D341Med (cell line): ENCODE measurements around the gene TNNI3K.

Experiments
- DNase-seq: peaks from one replicate; pipeline ENCODE4 v3.0.0; 2012; ENCODE audit warnings: low spot score

TNNI3K gene

DNA sequence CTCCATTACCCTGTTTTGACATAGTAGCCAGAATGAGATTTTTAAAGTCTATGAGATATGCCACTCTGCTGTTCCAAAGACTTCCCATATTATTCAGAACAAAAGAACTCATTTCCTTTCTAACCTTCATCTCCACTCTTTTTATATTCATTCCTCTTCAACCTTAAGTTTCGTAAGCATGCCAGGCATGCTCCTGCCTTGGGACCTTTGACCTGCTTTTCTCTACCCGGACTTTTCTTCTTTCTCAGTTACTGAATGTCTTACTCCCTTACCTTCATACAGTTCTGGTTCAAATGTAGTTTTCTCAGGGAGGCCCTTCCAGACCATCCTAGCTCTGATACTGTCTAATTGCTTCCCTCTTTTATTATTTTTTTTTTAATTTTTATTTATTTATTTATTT is 81.1 kb downstream of the TNNI3K start:
- DNase-seq: no peak

DNA sequence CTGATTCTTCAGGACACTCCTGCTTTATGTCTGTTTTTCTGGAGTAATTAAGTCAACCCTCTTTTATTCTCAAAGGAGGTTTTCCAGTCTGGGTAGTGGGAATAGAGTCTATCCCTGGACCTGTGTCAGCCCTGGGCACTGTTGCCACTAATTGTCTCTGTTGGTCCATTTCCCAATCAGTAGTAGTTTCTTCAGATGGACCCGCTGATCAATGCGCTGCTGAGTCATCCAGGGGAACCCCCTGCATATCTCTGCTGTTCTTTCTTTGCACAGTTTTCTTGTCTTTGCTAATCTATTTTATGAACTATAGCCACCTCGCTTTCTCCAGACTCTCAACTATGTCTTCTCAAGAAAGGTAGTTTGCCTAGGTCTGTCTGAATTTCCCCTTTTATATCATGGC is 82.5 kb downstream of the TNNI3K start:
- DNase-seq: no peak

DNA sequence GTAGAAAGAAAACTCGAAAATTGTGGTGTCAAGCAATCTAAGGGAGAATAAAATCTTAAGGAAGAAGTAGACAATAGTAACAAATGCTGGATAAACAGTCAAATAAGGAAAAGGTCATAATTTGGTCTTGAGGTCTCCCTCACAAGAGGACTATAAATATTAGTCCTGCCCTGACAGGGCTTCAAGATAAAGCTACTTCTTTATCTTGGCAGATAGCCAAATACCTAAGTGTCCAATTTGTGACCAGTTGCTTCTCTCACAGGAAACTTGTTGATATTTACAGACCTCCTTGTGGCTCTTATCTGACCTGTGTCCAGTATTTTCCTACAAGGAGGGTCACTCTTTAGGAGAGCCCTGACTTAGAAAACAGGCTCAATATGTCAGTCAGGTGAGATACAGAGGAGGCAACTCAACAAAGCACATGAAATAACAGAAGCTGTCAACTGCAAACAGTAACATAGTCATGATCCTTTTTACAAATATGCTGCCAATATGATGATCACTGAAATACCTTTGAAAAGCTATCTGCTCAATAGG is 88.8 kb downstream of the TNNI3K start:
- no peak for DNase-seq

DNA sequence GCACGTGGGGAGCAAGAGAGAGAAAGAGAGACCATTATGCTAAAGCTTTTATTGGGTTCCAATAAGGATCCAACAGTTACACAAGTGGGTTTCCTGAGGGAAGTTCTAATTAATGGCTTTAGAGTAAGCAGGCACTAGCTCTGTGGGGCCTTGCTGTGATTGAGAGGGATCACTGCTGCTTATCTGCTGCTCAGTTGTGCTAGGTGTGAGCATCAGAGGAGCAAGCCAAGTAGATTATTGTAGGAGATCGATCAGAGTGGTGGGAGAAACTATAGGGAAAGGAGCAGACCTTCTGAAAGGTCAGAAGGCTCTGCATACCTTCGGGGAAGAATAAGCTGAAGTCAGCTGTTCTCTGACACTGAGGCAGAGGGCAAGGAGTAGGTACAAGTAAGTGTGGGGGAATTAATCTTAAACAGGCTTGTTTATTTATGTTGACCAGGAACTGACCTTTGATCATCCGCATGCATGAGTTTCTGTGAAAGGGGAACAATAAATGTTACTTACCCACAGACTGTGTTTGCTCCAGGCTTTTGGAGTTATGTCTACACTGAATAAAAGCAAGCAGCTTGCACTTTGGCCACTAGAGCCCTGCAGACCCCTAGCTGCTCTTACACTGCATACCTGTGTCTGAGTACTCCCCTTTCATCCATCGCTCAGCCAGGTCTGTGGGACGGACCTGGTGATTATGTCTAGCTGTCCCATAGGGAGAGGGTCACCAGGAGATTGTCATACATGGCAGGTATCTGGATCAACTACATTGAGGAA is 89.7 kb downstream of the TNNI3K start:
- no peak for DNase-seq

DNA sequence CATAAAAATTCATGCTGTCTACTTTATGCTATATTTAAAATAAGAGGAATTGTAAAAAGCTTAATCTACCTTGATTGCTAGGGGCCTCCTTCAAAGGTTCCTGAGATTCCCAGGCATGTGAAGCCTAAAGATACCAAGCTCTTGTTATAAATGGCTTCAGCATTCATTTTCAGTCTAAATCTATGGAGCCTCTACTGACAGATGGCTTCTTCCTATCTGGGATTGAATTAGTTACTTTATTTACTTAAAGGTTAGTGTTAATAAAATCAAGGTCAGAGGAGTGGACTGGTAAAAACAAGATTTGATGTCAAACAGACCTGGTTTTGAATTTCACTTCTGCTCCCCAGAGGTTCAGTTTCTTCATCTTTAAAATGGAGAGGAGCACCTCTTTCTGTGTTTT is 93.7 kb downstream of the TNNI3K start:
- DNase-seq: no peak

DNA sequence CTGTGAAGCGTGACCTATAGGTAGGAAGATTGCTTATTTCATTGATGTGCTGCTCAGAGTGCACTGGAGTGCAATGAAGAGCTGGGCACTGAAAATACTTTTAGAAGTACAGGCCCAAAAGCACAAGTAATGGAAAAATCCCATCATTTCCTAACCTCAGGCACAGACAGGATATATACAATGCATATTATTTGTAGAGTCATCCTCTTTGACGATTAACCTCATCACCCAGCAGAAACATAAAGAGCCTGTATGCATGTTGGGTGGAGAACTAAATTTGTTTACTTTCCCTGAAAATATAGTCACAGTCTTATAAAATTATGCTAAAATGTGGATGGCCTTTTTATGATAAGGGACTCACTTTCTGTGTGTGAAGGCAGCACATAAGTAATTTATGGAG is 98.1 kb downstream of the TNNI3K start:
- DNase-seq: no peak

DNA sequence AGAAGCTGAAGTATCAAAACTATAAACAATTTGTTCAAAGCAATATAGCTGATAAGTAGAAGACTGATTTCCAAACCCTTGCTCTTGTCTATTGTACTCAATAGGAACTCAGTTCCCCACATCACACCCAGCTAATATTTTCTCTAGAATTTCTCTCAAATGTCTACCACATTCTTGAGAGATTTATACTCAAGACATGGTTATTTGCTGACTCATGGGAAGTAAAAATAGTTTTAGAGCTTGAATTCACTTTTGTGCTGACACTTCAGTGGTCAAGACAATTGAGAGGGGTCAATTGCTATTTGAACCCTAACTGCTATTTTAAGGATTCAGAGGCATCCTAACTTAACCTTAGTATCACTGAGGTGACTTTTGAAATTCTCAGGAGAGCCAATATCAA is 99.0 kb downstream of the TNNI3K start:
- DNase-seq: no peak

DNA sequence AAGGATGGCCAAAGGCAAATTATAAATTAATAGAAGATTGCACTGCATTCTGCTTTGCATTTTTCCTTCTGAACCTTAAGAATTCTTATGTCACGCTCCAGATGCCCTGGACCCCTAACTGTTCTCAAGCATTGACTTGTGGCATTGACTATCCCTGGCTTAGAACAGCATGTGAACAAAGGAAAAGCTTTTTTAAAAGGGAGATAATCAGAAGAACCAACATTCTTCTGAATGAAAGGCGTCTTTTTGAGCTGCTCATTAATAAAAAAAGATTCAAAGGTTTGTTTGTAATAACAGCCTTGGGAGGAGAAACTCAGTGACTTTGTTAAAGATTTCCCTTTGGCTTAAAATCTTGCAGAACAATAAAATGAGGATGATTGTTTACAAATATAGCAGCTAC is 105.5 kb downstream of the TNNI3K start:
- no peak for DNase-seq

DNA sequence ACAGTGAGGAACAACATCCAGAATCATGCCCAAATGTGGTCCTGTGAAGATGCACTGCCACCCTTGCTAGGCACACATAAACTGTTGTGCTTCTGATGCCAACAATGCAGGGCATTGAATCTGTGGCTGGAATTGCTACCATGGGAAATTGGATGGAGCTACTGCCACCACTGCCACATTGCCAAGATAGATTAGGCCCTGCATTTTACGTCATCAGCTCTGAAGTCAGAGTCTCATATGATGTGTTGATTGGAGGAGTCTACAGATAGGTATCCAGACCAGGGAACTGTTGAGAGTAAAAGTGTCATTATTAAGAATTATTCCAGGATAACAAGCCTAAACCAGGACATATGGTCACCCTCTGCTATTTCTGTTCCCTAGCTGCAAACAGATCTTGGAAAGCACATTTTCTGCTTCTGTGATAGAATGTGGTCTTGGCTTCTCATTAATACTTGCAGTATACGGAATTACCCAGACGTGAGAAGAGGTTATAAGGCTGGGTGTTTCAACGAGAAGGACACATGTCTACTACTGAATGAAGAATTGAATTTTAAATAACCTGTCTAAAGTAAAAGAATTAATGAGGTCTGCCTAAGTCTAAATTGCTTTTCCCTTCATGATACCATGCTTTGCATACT is 106.6 kb downstream of the TNNI3K start:
- no peak for DNase-seq

DNA sequence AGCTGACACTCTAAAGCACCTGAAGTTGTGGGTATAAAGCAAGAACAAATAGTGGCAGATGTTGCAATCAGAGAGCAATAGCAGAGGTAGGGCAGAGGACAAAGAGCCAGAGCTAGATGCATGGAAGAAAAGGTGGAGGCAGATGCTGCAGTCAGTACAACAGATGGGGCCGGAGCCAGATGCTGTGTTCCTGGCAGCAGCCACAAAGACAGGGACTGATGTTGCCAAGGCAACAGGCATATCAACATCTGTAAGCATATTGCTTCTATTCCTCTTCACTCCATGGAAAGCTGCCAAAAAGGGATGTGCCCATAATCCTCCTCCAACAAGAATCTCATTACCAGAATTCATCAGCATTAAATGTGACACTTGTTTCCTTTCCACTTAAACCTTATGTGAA is 108.0 kb downstream of the TNNI3K start:
- peak; percentile 84 for DNase-seq

DNA sequence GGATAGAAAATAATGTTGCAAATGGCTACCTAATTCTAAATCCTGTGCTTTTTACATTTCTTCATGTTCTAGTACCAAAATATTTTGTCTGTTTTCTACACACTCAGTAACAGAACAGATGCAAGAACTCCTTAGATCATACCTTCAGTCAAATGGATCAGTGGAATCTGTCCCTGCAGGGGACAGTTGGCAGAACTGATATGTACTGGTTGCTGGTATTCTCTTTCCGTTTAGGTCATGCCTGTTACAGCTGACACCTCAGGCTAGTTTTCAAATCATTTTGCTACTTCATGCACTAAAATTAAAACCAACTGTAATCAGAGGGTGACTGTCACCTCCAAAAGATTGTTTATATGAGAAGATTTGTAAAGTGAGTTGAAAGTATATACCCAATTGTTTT is 109.2 kb downstream of the TNNI3K start:
- DNase-seq: no peak

DNA sequence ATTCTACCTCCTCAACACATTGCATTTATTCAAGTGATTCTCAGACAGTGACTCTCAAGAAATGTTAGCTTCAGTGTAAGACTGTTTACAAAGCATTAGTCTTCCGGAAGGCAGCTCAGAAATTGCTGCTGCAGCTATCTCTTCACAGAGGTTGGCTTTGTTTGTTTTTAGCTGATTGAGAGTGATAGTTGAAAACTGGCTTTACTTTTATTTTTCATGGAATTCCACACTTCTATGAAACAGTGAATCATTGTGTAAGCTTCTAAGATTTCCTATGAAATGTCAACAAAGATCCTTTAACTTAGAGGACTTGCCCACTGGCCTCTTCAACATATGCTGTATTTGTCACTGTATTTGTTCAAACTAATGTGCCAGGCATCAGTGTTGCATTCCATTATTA is 121.3 kb downstream of the TNNI3K start:
- DNase-seq: no peak

DNA sequence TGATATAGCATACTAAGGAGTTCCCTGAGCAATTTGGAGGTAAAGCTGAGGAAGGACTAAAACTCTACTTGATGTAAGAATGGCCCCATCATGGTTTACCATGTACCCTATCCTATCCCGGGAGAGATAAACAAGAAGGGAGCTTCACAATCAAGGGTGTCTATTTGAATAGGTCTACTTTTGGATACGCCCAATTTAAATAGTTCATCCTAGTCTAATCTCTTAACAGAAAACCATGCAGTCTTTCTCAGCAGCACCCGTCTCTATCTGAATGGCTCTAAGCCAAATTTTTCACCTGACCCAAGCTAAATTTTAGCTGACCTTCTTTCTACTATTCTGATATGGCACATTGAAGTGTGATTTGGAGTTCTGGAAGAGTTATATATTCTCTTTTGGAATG is 122.0 kb downstream of the TNNI3K start:
- no peak for DNase-seq

DNA sequence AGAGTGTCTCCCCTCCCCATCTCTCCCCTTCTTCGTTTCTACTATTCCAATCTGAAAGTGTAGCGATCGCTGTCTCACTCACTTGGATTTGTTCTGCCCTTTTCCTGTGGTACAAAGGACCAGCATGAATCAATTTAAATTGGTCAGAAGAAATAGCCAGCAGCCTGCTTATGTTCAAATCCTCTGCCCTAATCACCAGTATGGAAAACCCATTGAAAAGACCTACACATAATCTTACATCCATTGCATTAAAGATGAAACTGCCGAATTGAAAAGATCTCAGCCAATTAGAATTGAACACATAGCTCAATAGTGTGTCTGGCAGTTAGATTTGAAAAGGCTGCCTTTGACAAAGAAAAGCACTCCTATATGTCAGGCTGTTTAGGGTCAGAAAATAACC is 122.6 kb downstream of the TNNI3K start:
- DNase-seq: no peak

DNA sequence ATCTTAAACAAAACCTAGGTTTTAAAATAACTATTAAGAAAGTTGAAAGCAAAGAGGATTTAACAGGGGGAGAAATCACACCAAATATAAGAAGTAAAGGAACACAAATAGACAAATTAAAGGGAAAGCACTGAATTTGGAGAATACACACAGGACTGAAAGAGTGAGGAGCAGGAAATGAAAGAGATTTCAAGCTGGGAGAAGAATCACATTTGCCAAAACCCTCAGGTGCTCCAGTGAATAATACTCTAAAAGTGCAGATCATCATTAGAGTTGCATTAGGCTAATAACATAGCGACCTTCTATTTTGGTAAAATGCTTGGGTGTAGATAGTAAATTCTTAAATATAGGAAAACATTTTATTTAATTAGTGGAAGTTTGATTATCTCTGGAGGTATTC is 127.5 kb downstream of the TNNI3K start:
- DNase-seq: no peak

DNA sequence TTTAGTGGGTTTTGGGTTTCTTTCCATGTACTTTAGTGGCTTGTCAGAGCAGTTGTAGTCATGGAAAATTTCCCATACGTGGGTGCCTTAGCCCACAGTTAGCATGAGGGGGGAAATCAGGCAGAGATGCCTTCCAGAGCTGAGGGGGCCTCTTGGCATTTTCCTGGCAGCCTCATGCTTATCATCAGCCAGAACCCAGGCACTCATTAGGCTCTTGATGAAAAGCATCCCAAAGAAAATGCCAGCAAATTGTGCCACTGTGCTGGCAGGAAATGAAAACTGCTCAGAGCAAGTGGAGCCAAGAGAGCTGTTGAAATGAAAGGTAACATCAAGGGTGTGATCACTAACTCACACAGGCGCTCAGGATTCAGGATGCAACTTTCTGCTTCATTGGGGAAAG is 128.0 kb downstream of the TNNI3K start:
- DNase-seq: no peak

DNA sequence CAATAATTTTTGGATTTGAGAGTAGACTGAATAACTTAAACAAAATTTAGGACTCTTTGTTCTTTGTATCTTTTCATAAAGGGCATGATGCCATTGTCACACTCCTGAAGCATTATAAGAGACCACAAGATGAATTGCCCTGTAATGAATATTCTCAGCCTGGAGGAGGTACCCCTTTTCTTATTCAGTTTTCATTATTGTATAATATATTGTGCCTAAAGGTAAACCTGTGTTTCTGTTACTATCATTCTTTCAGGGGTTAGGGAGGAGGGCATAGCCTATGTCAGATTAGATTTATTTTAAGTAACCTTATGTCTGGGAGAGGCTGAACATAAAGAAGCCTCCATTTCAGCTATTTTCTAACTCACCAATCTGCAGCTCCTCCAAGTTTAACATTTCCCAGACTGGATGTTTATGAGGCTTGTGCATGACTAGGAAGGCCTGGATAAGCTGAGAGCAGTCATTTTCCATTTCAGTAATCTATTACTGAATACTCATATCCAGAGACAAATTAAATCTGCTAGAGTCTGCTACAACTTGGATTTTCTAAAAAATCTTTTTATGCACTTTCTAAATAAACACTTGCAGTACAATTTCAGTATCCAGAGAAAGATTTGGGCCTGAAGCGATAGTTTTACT is 132.1 kb downstream of the TNNI3K start:
- no peak for DNase-seq

DNA sequence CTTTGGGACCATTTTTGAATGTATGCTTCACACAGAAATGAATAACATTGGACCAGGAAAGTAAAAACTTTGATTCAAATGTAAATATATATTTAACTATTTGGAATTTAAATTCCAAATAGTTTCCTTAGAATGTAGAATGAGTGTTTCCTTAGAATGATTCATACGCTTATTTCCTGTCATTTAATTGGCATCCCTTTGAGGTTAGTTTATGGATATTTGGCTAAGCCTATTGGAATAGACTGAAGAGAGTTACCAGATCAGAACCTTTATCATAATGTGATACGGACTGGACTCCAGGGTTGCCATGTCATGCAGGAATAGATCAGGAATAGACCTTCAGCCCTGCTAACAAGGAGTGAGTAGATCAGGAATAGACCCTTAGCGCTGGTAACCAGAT is 133.1 kb downstream of the TNNI3K start:
- DNase-seq: no peak

DNA sequence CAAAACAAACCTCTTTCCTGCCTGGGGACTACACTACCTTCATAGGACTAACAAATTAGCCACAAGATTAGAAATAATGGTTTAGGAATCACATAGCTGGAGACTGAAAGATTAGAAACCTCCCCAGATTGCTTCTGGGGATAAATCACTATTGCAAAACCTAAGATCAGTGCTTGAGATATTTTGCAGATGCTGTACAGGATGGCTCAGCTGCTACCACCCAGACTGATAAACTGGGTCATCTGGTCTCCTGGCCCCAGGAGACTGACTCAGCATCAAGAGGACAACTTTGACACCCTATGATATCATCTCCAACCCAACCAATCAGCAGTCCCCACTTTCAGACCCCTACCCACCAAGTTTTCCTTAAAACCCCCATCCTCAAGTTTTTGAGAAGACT is 140.2 kb downstream of the TNNI3K start:
- no peak for DNase-seq

DNA sequence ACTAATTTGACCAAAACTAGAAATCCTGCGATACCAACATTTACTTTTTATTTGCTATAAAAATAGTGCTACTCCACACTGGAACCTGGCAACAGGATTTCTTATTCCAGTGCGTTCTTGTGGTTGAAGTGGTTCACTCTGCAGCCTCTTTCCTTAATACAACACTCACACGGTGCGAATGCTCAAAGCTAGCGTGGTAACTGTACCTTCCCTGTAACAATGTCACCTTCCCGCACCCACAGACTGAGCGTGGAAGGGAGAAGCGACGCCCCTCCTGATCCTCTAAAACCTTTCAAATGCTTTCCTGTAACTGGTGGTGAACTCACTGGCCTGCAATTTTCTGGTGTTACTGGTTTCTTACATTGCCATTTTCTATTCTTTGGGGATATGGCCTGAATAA is 145.1 kb downstream of the TNNI3K start:
- no peak for DNase-seq

DNA sequence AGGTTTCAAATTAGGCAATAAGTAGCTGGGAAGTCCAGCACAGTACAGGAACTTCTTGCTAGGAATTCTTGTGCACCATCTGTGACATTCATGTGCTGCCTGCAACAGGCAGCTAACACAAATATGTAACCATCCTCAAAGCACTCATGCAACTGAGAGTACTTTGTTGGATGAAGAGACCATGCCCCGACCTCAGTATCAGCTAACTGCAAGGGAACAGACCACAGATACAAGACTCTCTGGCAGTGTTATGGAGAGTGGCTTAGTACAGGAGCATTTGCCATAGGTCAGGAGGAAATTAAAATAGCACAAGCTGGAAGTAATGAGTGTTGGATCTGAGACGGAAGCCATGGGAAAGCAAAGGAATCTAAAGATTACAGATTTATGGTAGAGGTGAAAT is 153.7 kb downstream of the TNNI3K start:
- no peak for DNase-seq

DNA sequence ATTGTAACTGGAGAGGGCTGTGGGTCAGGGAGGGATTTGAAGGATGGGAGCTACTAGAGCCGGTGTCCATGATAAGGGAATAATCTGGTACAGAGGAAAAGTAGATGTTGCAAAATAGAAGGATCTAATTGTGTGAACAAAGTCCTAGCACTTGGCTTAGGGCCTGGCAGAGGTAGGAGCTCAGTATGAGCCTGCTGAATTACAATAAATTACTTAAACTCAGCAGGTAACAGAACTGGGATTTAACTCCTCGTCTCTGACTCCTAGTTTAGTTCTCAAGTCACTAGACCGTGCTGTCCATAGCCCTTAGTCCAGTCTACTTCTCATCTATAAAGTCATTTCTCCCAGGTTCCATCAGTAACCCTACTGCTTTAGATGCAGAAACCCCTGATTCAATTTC is 157.0 kb downstream of the TNNI3K start:
- no peak for DNase-seq

DNA sequence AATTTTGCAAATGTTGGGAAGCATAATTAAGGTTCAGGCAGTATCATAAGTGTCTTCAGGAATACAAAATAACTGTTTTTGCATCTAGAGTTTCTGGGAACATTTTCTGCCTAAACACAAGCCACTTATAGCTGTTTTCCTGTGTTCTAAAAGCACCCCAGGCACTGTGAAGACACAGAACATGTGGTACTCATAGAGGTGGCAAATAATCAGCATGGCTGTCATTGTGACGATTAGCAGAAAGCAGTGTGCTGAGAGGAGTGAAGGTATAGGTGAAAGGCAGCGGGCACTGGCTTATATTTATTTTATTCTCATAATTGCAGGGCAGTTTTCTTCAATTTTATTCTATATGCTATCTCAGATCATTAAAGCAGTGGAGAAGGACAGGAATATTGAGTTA is 157.7 kb downstream of the TNNI3K start:
- DNase-seq: no peak
